GM12878 (cell line): Measurements from ENCODE around the gene CCDC112. TPM values are rescaled to one million over a fixed set of nuclear protein-coding genes. Genes with fewer than 3 reads are reported as not detected.

ENCODE experiments used
- ATAC-seq: fragments of 200-7000 bp; cut with Tn5 transposase; 3 replicates; pipeline ENCODE4 v1.9.1; 2020; ENCODE audit warnings: mild to moderate bottlenecking, moderate library complexity
- BruUV-seq: library from RNA; stranded (reverse); fragments of 400-500 nt; replicated peaks from 2 replicates; lab custom pipeline; 2021; lab: Mats Ljungman, UMichigan
- CTCF ChIA-PET: fragments of 300-600 bp; sonication (Branson Sonifier 250); formaldehyde crosslinking; extraction: SDS; loops from one replicate; lab custom pipeline; 2021; ENCODE audit warnings: inconsistent platforms; lab: Yijun Ruan, JAX
- POLR2A ChIA-PET: fragments of 350-600 bp; formaldehyde crosslinking; extraction: SDS; loops from one replicate; lab custom pipeline; 2021; ENCODE audit warnings: inconsistent platforms; lab: Charles Lee
- RAD21 ChIA-PET: fragments of 300-600 bp; sonication (Branson Sonifier 250); formaldehyde crosslinking; loops from one replicate; lab custom pipeline; 2023; ENCODE audit warnings: antibody characterized with exemption; ENCODE audit not compliant: unreplicated experiment; lab: Charles Lee
- SMC1A ChIA-PET: fragments of 300-600 bp; sonication (Branson Sonifier 250); formaldehyde crosslinking; loops from one replicate; lab custom pipeline; 2023; ENCODE audit not compliant: unreplicated experiment, uncharacterized antibody; lab: Charles Lee
- DNase-seq: peaks from one replicate; pipeline ENCODE4 v3.0.0-alpha.2; 2011; ENCODE audit warnings: low read depth, low spot score
- FAIRE-seq: peaks from 3 replicates; lab custom pipeline; 2011; peaks lifted over from hg19 to GRCh38; lab: Jason Lieb, UNC
- H2AFZ ChIP-seq: 2 replicates; pipeline ENCODE4 v1.6.0; 2011; ENCODE audit warnings: low read depth, low read length, control low read depth; ENCODE audit not compliant: control insufficient read depth
- H3K27ac ChIP-seq: 2 replicates; pipeline ENCODE4 v1.5.1; 2011; ENCODE audit warnings: control low read depth; ENCODE audit not compliant: control insufficient read depth, insufficient read depth
- H3K27me3 ChIP-seq, 2 experiments: replicated peaks in 1 of 2; 2 replicates each; pipeline versions ENCODE4 v1.6.0 to v1.6.1; 2011; ENCODE audit warnings: low read length in 1 of 2; ENCODE audit not compliant: control insufficient read depth in 2 of 2, insufficient read depth in 2 of 2
- H3K36me3 ChIP-seq, 2 experiments: 2 replicates each; pipeline ENCODE4 v1.5.1; 2011; ENCODE audit warnings: low read length in 1 of 2; ENCODE audit not compliant: control insufficient read depth in 2 of 2, insufficient read depth in 2 of 2
- H3K4me1 ChIP-seq: 2 replicates; pipeline ENCODE4 v1.6.1; 2011; ENCODE audit warnings: mild to moderate bottlenecking, low read length, moderate library complexity, mixed read lengths; ENCODE audit not compliant: control insufficient read depth, insufficient read depth
- H3K4me2 ChIP-seq: 2 replicates; pipeline ENCODE4 v1.6.0; 2011; ENCODE audit warnings: control low read depth; ENCODE audit not compliant: control insufficient read depth, insufficient read depth
- H3K4me3 ChIP-seq: fragments of 200-600 bp; sonication (generic); 2 replicates; pipeline ENCODE4 v1.5.1; 2016
- H3K79me2 ChIP-seq: 2 replicates; pipeline ENCODE4 v1.6.0; 2011; ENCODE audit warnings: low read length; ENCODE audit not compliant: control insufficient read depth, insufficient read depth
- H3K9ac ChIP-seq: 2 replicates; pipeline ENCODE4 v1.8.0; 2011; ENCODE audit warnings: low read length, control low read depth, mixed read lengths; ENCODE audit not compliant: control insufficient read depth, insufficient read depth
- H3K9me3 ChIP-seq: replicated peaks from 3 replicates; pipeline ENCODE4 v1.5.1; 2011; ENCODE audit warnings: mild to moderate bottlenecking, low read length; ENCODE audit not compliant: control insufficient read depth, insufficient read depth
- H4K20me1 ChIP-seq: 2 replicates; pipeline ENCODE4 v1.6.0; 2011; ENCODE audit not compliant: control insufficient read depth, insufficient read depth
- ATF3 ChIP-seq: IDR thresholded peaks from 2 replicates; pipeline ENCODE4 v1.6.1; 2011; ENCODE audit warnings: low read depth, mild to moderate bottlenecking, low read length, moderate library complexity, borderline replicate concordance; ENCODE audit errors: extremely low read depth
- BACH1 ChIP-seq: fragments of 450-650 bp; IDR thresholded peaks from 2 replicates; pipeline ENCODE4 v1.6.1; 2017; ENCODE audit warnings: mild to moderate bottlenecking, borderline replicate concordance
- CEBPB ChIP-seq, 2 experiments: fragments of 150-350 bp in 1 of 2; IDR thresholded peaks; 2 replicates each; pipeline ENCODE4 v1.6.1; 2012 to 2014; ENCODE audit warnings: low read depth in 2 of 2, low read length in 2 of 2, borderline replicate concordance in 1 of 2, inconsistent platforms in 1 of 2
- EGR1 ChIP-seq, 2 experiments: IDR thresholded peaks; 1 replicate in 1 of 2; 2 replicates in 1 of 2; pipeline ENCODE4 v1.6.1; 2011 to 2012; ENCODE audit warnings: low read depth in 2 of 2, low read length in 2 of 2, borderline replicate concordance in 1 of 2, mild to moderate bottlenecking in 1 of 2, moderate library complexity in 1 of 2
- EP300 ChIP-seq, 2 experiments: fragments of 150-350 bp in 1 of 2; IDR thresholded peaks; 2 replicates each; pipeline ENCODE4 v1.6.1; 2011 to 2012; ENCODE audit warnings: low read depth in 2 of 2, low read length in 2 of 2, borderline replicate concordance in 1 of 2, improper control_type of control experiment in 1 of 2, inconsistent platforms in 1 of 2; ENCODE audit not compliant: control insufficient read depth in 1 of 2
- EZH2 ChIP-seq: IDR thresholded peaks from 2 replicates; pipeline ENCODE4 v1.6.1; 2012; ENCODE audit warnings: low read depth, mild to moderate bottlenecking, control low read depth, inconsistent platforms, low read length, borderline replicate concordance; ENCODE audit not compliant: control insufficient read depth
- JUND ChIP-seq: IDR thresholded peaks from 2 replicates; pipeline ENCODE4 v1.6.1; 2012; ENCODE audit warnings: low read depth, mild to moderate bottlenecking, low read length, improper control_type of control experiment, moderate library complexity
- KLF5 ChIP-seq: fragments of 450-650 bp; IDR thresholded peaks from 2 replicates; pipeline ENCODE4 v1.6.1; 2014; ENCODE audit warnings: mild to moderate bottlenecking; ENCODE audit not compliant: partially characterized antibody
- MEF2A ChIP-seq: IDR thresholded peaks from 2 replicates; pipeline ENCODE4 v1.6.1; 2011; ENCODE audit warnings: low read depth, mild to moderate bottlenecking, low read length, moderate library complexity; ENCODE audit not compliant: insufficient read depth
- NKRF ChIP-seq: fragments of 450-650 bp; conservative IDR thresholded peaks from 2 replicates; pipeline ENCODE4 v1.6.1; 2017; ENCODE audit warnings: mild to moderate bottlenecking, moderate library complexity
- POLR2AphosphoS2 ChIP-seq: IDR thresholded peaks from 2 replicates; pipeline ENCODE4 v1.6.1; 2011; ENCODE audit warnings: low read depth, mild to moderate bottlenecking, low read length, improper control_type of control experiment, moderate library complexity
- RB1 ChIP-seq: fragments of 450-650 bp; formaldehyde crosslinking; IDR thresholded peaks from 2 replicates; pipeline ENCODE4 v1.6.1; 2017; ENCODE audit warnings: mild to moderate bottlenecking, borderline replicate concordance
- RFX5 ChIP-seq: IDR thresholded peaks from 2 replicates; pipeline ENCODE4 v1.6.1; 2011; ENCODE audit warnings: low read depth, low read length, improper control_type of control experiment
- SP1 ChIP-seq: IDR thresholded peaks from one replicate; pipeline ENCODE4 v1.6.1; 2011; ENCODE audit warnings: low read depth, low read length
- SUPT20H ChIP-seq: IDR thresholded peaks from 2 replicates; pipeline ENCODE4 v1.6.1; 2011; ENCODE audit warnings: low read depth, mild to moderate bottlenecking, low read length, moderate library complexity, borderline replicate concordance; ENCODE audit not compliant: control insufficient read depth
- ZBED1 ChIP-seq: IDR thresholded peaks from 2 replicates; pipeline ENCODE4 v1.6.1; 2016; ENCODE audit warnings: borderline replicate concordance
- ZNF207 ChIP-seq: fragments of 450-650 bp; IDR thresholded peaks from 2 replicates; pipeline ENCODE4 v1.6.1; 2014; ENCODE audit warnings: antibody characterized with exemption, mild to moderate bottlenecking, borderline replicate concordance
- ZNF217 ChIP-seq: fragments of 450-650 bp; IDR thresholded peaks from 2 replicates; pipeline ENCODE4 v1.6.1; 2017; ENCODE audit warnings: antibody characterized with exemption, mild to moderate bottlenecking
- ZNF24 ChIP-seq: fragments of 450-650 bp; IDR thresholded peaks from 2 replicates; pipeline ENCODE4 v1.6.1; 2017; ENCODE audit warnings: antibody characterized with exemption, mild to moderate bottlenecking
- ZNF622 ChIP-seq: fragments of 450-650 bp; IDR thresholded peaks from 2 replicates; pipeline ENCODE4 v1.6.1; 2017; ENCODE audit warnings: mild to moderate bottlenecking, inconsistent platforms
- in situ Hi-C: fragments of 300-500 bp; cut with MboI; formaldehyde crosslinking; loops from 9 replicates; pipeline ENCODE4 v1.14.3; 2018; ENCODE audit warnings: mixed read lengths
- intact Hi-C: fragments of 100-400 bp; cut with micrococcal nuclease; formaldehyde crosslinking; loops from one replicate; pipeline ENCODE4 v1.14.2; 2022; ENCODE audit not compliant: unreplicated experiment
- polyA plus RNA-seq, 11 experiments: library from polyadenylated mRNA; depleted of rRNA in 4 of 11; unstranded in 6 of 11; stranded (reverse) in 5 of 11; fragments of >200 nt; fragmentation: Nextera tagmentation in 4 of 11; fragmentation: Illumina TruSeq in 1 of 11; extraction: Ambion mirVana in 4 of 11; extraction: Trizol in 1 of 11; gene quantifications; 1 replicate in 1 of 11; 2 replicates in 10 of 11; pipeline versions ENCODE4 v1.2.1 to v1.2.3, GENCODE V29; 2011 to 2016; ENCODE audit warnings: inconsistent platforms in 2 of 11, missing spikeins in 2 of 11, low read depth in 1 of 11
- total RNA-seq, 4 experiments: library from RNA; depleted of rRNA in 3 of 4; stranded (reverse); fragments of >200 nt in 3 of 4; fragmentation: Illumina TruSeq in 1 of 4; extraction: Trizol in 1 of 4; gene quantifications; 2 replicates each; pipeline versions ENCODE4 v1.2.1 to v1.2.3, GENCODE V29; 2013 to 2021

Gene CCDC112
- total and polyA plus RNA-seq, 10 of the 15 experiments (the other 5 are each of a cell fraction or from before 2014, with no cell fraction given): 0.12 to 2.0 (median 0.58) TPM

GRCh38 chr5:115308815-115309214, 12.4 kb upstream of the CCDC112 start:
- Histone ChIP-seq H3K9ac (no peak overlapping the region), H3K9me3 (no peaks in the 10 kb centered on the region), H3K27me3 (no peaks in the 10 kb centered on the region), H3K4me1 (no peaks in the 10 kb centered on the region), H3K36me3 (no peaks in the 10 kb centered on the region), H2AFZ (no peak overlapping the region), H4K20me1 (no peaks in the 10 kb centered on the region), H3K79me2 (no peaks in the 10 kb centered on the region), H3K4me3 (no peak overlapping the region), H3K4me2 (no peak overlapping the region), H3K27ac (no peak overlapping the region)
- DNase-seq: no peak
- RAD21 ChIA-PET: interaction anchor here (0.7 to 7.9 kb wide), 31 partner anchors 10 to 760 kb away, joined by 3 to 59 read pairs (median 5); partner anchors contain the start of genes FEM1C and TICAM2
- no peak for TF ChIP-seq ZNF622
- TF ChIP-seq CEBPB (IDR thresholded peaks at IDR 0.05; ENCODE audit: borderline replicate concordance in 1 of 2, low read depth in 2 of 2, low read length in 2 of 2): no peak
- TF ChIP-seq ATF3: no peak
- no peak for TF ChIP-seq RB1
- TF ChIP-seq EGR1 (IDR thresholded peaks at IDR 0.05; ENCODE audit: borderline replicate concordance in 1 of 2, low read depth in 2 of 2, low read length in 2 of 2): no peak
- TF ChIP-seq ZNF24: no peak
- TF ChIP-seq BACH1: no peak
- no peak for TF ChIP-seq ZNF217
- TF ChIP-seq ZBED1: no peak
- no peak for TF ChIP-seq SP1
- no peak for TF ChIP-seq SUPT20H
- TF ChIP-seq MEF2A: no peak
- no peak for TF ChIP-seq EP300 (IDR thresholded peaks at IDR 0.05; ENCODE audit: borderline replicate concordance in 1 of 2, control insufficient read depth in 1 of 2, low read depth in 2 of 2, low read length in 2 of 2)
- TF ChIP-seq NKRF: no peak
- no peak for TF ChIP-seq EZH2
- TF ChIP-seq RFX5: no peak
- no peak for TF ChIP-seq KLF5
- no peak for TF ChIP-seq ZNF207
- TF ChIP-seq JUND: no peak
- no peak for TF ChIP-seq POLR2AphosphoS2
- CTCF ChIA-PET: interaction anchor here (0.6 to 8.9 kb wide), 48 partner anchors 11 to 1612 kb away, joined by 3 to 85 read pairs (median 4); partner anchors contain the start of genes CCDC112 and FEM1C
- no peak for ATAC-seq
- in situ Hi-C loops: no loop called here
- POLR2A ChIA-PET: interaction anchor here (0.6 to 1.6 kb wide), 3 partner anchors 229 to 266 kb away, joined by 4 to 8 read pairs (median 5); no protein-coding TSS in a partner anchor
- FAIRE-seq: no peak
- SMC1A ChIA-PET: interaction anchor here (0.6 to 9.1 kb wide), 34 partner anchors 11 to 1767 kb away, joined by 3 to 156 read pairs (median 5); partner anchors contain the start of gene FEM1C
- BruUV-seq: no TSS peak
- intact Hi-C loops: loop anchor here (1.0 to 5.0 kb wide), 3 partner anchors 212 to 758 kb away; no protein-coding TSS in a partner anchor
